Neural progenitor cell (in vitro differentiated cells): ENCODE results near the gene KRTDAP. TPM values are rescaled to one million over a fixed set of nuclear protein-coding genes. Genes with fewer than 3 reads are reported as not detected.
"Not testable (repeated sequence)": the region's sequence is repeated elsewhere in the genome, so short reads cannot be mapped to it uniquely, and the experiment has no call there.

Experiments used
- DNase-seq: peaks from one replicate; pipeline ENCODE4 v3.0.0-alpha.2; 2016; ENCODE audit warnings: low spot score
- H2AFZ ChIP-seq: fragments of 200-600 bp; sonication (generic); replicated peaks from 2 replicates; pipeline ENCODE4 v1.6.1; 2016; ENCODE audit warnings: antibody characterized with exemption
- H3F3A ChIP-seq: fragments of 200-600 bp; sonication (generic); 2 replicates; pipeline ENCODE4 v1.6.1; 2016; ENCODE audit warnings: antibody characterized with exemption, low read depth
- H3K27ac ChIP-seq: fragments of 200-600 bp; sonication (generic); 2 replicates; pipeline ENCODE4 v1.5.1; 2016; ENCODE audit warnings: mild to moderate bottlenecking
- H3K27me3 ChIP-seq: fragments of 200-600 bp; sonication (generic); 2 replicates; pipeline ENCODE4 v1.6.1; 2016; ENCODE audit warnings: mild to moderate bottlenecking, moderate library complexity
- H3K36me3 ChIP-seq: fragments of 200-600 bp; sonication (generic); 2 replicates; pipeline ENCODE4 v1.5.1; 2016
- H3K4me1 ChIP-seq: fragments of 200-600 bp; sonication (generic); 2 replicates; pipeline ENCODE4 v1.6.1; 2016; ENCODE audit warnings: mixed run types
- H3K4me2 ChIP-seq: fragments of 200-600 bp; sonication (generic); 2 replicates; pipeline ENCODE4 v1.6.1; 2016
- H3K4me3 ChIP-seq: fragments of 200-600 bp; sonication (generic); 2 replicates; pipeline ENCODE4 v1.5.1; 2016
- H3K79me2 ChIP-seq: fragments of 200-600 bp; sonication (generic); 2 replicates; pipeline ENCODE4 v1.6.1; 2016; ENCODE audit warnings: low read depth
- H3K9ac ChIP-seq: fragments of 200-600 bp; sonication (generic); 2 replicates; pipeline ENCODE4 v1.6.1; 2016
- H3K9me3 ChIP-seq: fragments of 200-600 bp; sonication (generic); 2 replicates; pipeline ENCODE4 v1.5.1; 2016; ENCODE audit warnings: low read depth
- H4K20me1 ChIP-seq: fragments of 200-600 bp; sonication (generic); 2 replicates; pipeline ENCODE4 v1.6.1; 2016; ENCODE audit warnings: low read depth
- H3K27ac Mint-ChIP-seq: 3 replicates; pipeline ENCODE4 v1.8.0; 2021; ENCODE audit warnings: mixed read lengths
- H3K27me3 Mint-ChIP-seq: 2 replicates; pipeline ENCODE4 v1.8.0; 2022; ENCODE audit warnings: low read depth, mild to moderate bottlenecking, inconsistent platforms, moderate library complexity, mixed read lengths; ENCODE audit not compliant: insufficient read depth
- H3K36me3 Mint-ChIP-seq: 3 replicates; pipeline ENCODE4 v1.8.0; 2021; ENCODE audit warnings: mixed read lengths
- H3K4me1 Mint-ChIP-seq: 3 replicates; pipeline ENCODE4 v1.8.0; 2021; ENCODE audit warnings: mixed read lengths
- H3K4me3 Mint-ChIP-seq: 3 replicates; pipeline ENCODE4 v1.8.0; 2021; ENCODE audit warnings: mild to moderate bottlenecking, moderate library complexity, mixed read lengths
- H3K9me3 Mint-ChIP-seq: 3 replicates; pipeline ENCODE4 v1.8.0; 2020; ENCODE audit warnings: mixed read lengths
- CTCF ChIP-seq: fragments of 200-600 bp; sonication (generic); IDR thresholded peaks from 2 replicates; pipeline ENCODE4 v1.5.1; 2017; ENCODE audit warnings: antibody characterized with exemption, mild to moderate bottlenecking
- EZH2 ChIP-seq: fragments of 200-600 bp; sonication (generic); IDR thresholded peaks from 2 replicates; pipeline ENCODE4 v1.6.1; 2017; ENCODE audit warnings: antibody characterized with exemption, mild to moderate bottlenecking, moderate library complexity
- EZH2phosphoT487 ChIP-seq: fragments of 200-600 bp; sonication (generic); IDR thresholded peaks from 2 replicates; pipeline ENCODE4 v1.6.1; 2017; ENCODE audit warnings: antibody characterized with exemption
- total RNA-seq: library from RNA; depleted of rRNA; stranded (reverse); fragments of >200 nt; gene quantifications from 2 replicates; pipeline ENCODE4 v1.2.3, GENCODE V29; 2015; ENCODE audit warnings: low replicate concordance

KRTDAP gene
- total RNA-seq, 1 donor from 2014 or later, result not detected

- no peaks in the 10 kb centered on the region for H3K9me3 Mint-ChIP-seq
- Histone ChIP-seq H4K20me1 (no peaks in the 10 kb centered on the region), H3K4me1 (peaks cover 11% of the 10 kb centered on the region), H3K79me2 (no peaks in the 10 kb centered on the region), H3K4me3 (no peak overlapping the region), H2AFZ (no peak overlapping the region), H3K4me2 (no peak overlapping the region), H3K27ac (no peak overlapping the region), H3K9ac (no peak overlapping the region), H3K9me3 (no peaks in the 10 kb centered on the region), H3K36me3 (no peaks in the 10 kb centered on the region), H3K27me3 (no peaks in the 10 kb centered on the region), H3F3A (no peaks in the 10 kb centered on the region)
- no peak for TF ChIP-seq EZH2phosphoT487
- no peak for TF ChIP-seq EZH2
- peak; percentile 59 for TF ChIP-seq CTCF
- peak; percentile 59 for DNase-seq
- H3K27me3 Mint-ChIP-seq, result peaks cover 3% of the 10 kb centered on the region
- H3K4me1 Mint-ChIP-seq, result no peaks in the 10 kb centered on the region
- no peak overlapping the region for H3K4me3 Mint-ChIP-seq
- no peak overlapping the region for H3K27ac Mint-ChIP-seq
- H3K36me3 Mint-ChIP-seq, result no peaks in the 10 kb centered on the region
Observed at GRCh38 chr19:35468637-35469036, 21.6 kb downstream of the KRTDAP start.

DNA sequence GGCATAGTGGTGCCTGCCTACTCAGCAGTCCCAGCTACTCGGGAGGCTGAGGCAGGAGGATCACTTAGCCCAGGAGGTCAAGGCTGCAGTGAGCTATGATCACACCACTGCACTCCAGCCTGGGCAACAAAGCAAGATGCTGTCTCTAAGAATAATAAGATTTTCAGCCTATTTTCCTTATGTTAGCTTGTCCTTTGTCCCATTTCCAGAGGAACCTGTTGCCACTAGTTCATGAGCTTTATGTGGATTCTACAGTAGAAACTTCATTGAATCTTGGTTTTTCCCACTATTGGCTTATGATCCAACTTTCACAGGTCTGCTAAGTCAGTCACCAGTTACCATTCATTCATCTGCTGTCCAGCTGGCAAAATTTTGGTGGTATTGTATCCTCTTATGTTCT lies 24.0 kb downstream of the KRTDAP start:
- H3K27ac Mint-ChIP-seq, result no peak overlapping the region
- Histone ChIP-seq H4K20me1 (no peaks in the 10 kb centered on the region), H3K4me2 (no peak overlapping the region), H3K27ac (no peak overlapping the region), H3K36me3 (no peaks in the 10 kb centered on the region), H3K9ac (no peak overlapping the region), H3K27me3 (no peaks in the 10 kb centered on the region), H3K79me2 (no peaks in the 10 kb centered on the region), H3F3A (no peaks in the 10 kb centered on the region), H3K4me3 (no peak overlapping the region), H3K9me3 (no peaks in the 10 kb centered on the region), H2AFZ (no peak overlapping the region), H3K4me1 (peaks cover 10% of the 10 kb centered on the region)
- no peak for DNase-seq
- no peaks in the 10 kb centered on the region for H3K36me3 Mint-ChIP-seq
- no peak overlapping the region for H3K4me3 Mint-ChIP-seq
- H3K9me3 Mint-ChIP-seq, result no peaks in the 10 kb centered on the region
- no peaks in the 10 kb centered on the region for H3K4me1 Mint-ChIP-seq
- no peak for TF ChIP-seq EZH2phosphoT487
- H3K27me3 Mint-ChIP-seq, result peaks cover 6% of the 10 kb centered on the region

DNA sequence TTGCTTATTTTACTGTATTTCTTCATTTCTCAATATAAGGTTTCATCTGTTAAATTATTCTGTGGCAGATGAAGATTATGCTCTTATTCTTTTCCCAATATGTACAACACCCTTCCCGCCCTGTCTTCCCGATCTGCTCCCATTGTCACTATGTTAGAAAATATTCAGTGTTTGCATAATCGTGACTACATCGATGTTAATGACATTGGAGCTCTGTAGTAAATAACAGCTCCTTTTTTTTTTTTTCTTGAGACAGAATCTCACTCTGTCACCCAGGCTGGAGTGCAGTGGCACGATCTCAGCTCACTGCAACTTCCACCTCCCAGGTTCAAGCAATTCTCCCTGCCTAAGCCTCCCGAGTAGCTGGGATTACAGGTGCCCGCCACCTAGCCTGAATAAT lies 27.3 kb downstream of the KRTDAP start:
- not testable (repeated sequence) for H3K27ac Mint-ChIP-seq, H3K4me1 Mint-ChIP-seq

GRCh38 chr19:35462476-35462953 lies 27.7 kb downstream of the KRTDAP start:
- Mint-ChIP-seq H3K27me3 (peaks cover 6% of the 10 kb centered on the region), H3K4me3 (no peak overlapping the region), H3K4me1 (peaks cover 7% of the 10 kb centered on the region), H3K36me3 (no peaks in the 10 kb centered on the region), H3K27ac (no peak overlapping the region), H3K9me3 (no peaks in the 10 kb centered on the region)
- no peak overlapping the region for H2AFZ ChIP-seq
- H4K20me1 ChIP-seq, result no peaks in the 10 kb centered on the region
- no peaks in the 10 kb centered on the region for H3K27me3 ChIP-seq
- no peak overlapping the region for H3K4me3 ChIP-seq
- H3K27ac ChIP-seq, result no peak overlapping the region
- TF ChIP-seq CTCF (no peak), EZH2 (no peak), EZH2phosphoT487 (no peak)
- no peaks in the 10 kb centered on the region for H3K36me3 ChIP-seq
- H3K9me3 ChIP-seq, result no peaks in the 10 kb centered on the region
- no peaks in the 10 kb centered on the region for H3K79me2 ChIP-seq
- peaks cover 3% of the 10 kb centered on the region for H3K4me1 ChIP-seq
- no peak for DNase-seq
- no peak overlapping the region for H3K9ac ChIP-seq
- no peak overlapping the region for H3K4me2 ChIP-seq
- no peaks in the 10 kb centered on the region for H3F3A ChIP-seq

More for the DNA sequence above, 27.3 kb downstream of the KRTDAP start:
- H3K4me1 ChIP-seq, H2AFZ ChIP-seq, H3K36me3 Mint-ChIP-seq, H3K9ac ChIP-seq, H3K27me3 ChIP-seq, H3K36me3 ChIP-seq, H3K79me2 ChIP-seq, DNase-seq, H3F3A ChIP-seq, H4K20me1 ChIP-seq, H3K9me3 ChIP-seq, H3K9me3 Mint-ChIP-seq, H3K4me3 Mint-ChIP-seq, H3K27me3 Mint-ChIP-seq, H3K4me2 ChIP-seq, H3K4me3 ChIP-seq, H3K27ac ChIP-seq: not testable (repeated sequence)

GRCh38 chr19:35461788-35462187 lies 28.5 kb downstream of the KRTDAP start:
- H3K4me3 Mint-ChIP-seq, DNase-seq, H3K4me1 Mint-ChIP-seq: not testable (repeated sequence)

More at GRCh38 chr19:35461788-35462187, 28.5 kb downstream of the KRTDAP start:
- H2AFZ ChIP-seq, H3K27me3 Mint-ChIP-seq, H3K79me2 ChIP-seq, H3K9me3 ChIP-seq, H3K4me1 ChIP-seq, H3K4me2 ChIP-seq, H3K9me3 Mint-ChIP-seq, H3K36me3 ChIP-seq, H3K27ac Mint-ChIP-seq, H3K36me3 Mint-ChIP-seq, H3K27me3 ChIP-seq, H3F3A ChIP-seq, H3K9ac ChIP-seq, H3K4me3 ChIP-seq, H4K20me1 ChIP-seq, H3K27ac ChIP-seq: not testable (repeated sequence)
